ENCODE measurements around the gene GRK6.
"Not testable (repeated sequence)": the region's sequence is repeated elsewhere in the genome, so short reads cannot be mapped to it uniquely, and the experiment has no call there.

Gene GRK6

DNA sequence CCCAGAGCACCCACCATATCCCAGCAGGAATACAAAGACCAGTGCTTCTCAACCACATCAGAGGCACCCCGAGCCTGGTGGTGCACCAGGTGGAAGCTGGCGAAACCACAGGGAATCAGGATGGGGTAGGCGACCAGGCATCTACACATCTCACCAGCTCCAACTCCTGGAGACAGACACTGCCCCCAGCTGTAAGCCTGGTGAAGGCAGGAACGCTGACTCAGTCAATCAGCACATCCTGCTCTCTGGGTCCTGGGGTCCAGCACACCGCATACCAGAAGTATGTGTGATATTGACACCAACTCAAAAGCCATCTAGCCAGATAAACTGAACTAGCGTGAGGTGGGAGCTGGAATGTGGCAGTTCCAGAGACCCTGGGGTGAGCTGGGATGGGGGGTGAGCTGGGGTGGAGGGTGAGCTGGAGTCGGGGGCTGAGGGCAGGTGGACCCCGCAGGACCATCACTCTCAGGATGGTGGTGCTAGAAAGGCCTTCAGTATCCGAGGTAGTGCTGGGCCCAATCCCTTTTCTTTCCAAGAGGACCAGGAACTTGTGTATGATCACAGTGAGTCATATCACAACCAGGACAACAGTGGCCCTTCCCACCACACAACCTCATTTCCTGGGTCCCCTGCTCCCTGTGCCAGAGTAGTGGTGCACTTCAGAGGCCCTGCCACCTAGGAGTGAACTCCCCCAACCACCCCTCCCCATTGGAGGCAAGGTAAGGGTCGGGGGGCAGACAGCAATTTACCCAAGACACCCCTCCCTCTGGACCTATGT lies 44.5 kb downstream of the GRK6 start:
- DNase-seq (ENCODE audit: low spot score), result no peak

DNA sequence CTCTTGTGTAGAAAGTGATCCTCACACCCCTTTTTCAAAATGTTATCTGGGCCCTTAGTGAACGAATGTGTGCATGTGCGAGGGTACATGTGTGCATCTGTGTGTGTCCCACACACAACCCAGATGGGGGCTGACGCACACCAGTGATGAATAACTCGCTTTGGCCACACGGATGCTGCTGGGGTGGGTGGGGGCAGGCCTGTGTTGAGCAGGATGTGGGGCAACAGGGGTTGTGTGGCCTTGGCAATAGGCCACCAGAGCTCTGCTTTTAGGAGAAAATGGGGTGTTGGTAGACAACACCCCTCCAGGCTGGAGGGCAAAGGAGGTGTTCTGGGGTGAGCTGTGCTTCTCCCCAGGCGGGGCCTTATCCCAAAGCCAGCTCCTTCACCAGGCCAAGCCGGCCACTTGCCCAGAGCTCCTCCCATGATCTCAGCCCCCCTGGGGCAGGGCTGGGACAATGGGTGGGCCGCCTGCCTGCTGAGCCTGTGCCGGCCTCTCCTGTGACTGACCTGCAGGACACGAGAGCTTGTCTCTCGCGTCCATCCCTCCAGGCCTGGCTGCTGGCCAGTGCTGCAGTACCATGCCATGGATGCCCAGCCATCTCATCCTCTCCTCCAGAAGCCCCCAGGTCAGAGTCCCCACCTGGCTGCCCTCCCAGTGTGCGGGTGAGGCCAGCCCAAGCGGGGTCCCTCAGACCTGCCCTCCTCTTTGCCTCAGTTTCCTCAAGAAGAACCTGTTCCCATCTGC lies 45.3 kb downstream of the GRK6 start:
- no peak for DNase-seq (ENCODE audit: low spot score)

DNA sequence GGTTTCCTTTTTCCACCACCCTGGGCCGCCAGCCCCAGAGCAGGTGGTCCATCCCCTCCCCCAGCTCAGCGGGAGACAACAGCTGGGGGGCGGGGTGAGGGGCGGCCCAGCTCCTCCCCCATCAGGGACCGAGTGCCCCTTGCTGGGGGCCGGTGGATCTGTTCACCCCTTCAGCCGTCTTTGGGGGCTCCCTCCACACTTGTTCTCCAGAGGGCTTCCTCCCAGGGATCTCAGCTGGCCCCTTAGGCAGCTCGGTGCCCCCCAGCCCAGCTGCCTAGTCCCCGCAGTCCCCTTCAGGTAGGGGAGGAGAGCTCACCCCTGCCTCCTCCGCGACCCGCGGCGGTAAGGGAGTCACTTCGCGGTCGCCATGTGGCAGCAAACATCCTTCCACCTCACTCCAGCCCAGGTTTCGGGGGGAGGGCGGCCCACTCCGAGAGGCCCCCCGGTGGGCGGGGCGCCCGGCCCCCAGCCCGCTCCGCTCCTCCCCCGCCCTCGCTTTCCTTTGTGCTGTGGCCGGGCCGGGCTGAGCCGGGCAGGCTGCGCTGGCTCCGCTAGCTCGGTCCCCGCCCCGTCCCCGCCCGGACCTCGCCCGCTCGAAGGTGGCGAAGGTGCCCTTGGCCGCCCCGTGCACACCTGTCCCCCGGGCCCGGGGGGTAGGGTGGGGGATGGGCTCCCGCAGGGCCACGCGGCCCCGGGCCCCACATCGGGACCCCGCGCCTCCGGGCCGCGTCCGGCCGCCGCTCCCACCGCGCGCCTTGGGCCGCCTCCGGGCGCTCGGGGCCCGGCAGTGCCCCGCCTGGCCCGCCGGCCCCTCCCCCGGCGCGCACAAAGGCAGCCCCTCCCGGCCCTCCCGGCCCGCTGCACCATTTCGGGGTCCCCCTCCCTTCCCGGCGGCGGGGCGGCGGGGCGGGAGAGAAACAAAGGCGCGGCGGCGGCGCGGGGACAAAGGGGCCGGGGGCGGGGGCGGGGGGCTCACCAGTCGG lies 46.3 kb downstream of the GRK6 start:
- no peak for DNase-seq (ENCODE audit: low spot score)

DNA sequence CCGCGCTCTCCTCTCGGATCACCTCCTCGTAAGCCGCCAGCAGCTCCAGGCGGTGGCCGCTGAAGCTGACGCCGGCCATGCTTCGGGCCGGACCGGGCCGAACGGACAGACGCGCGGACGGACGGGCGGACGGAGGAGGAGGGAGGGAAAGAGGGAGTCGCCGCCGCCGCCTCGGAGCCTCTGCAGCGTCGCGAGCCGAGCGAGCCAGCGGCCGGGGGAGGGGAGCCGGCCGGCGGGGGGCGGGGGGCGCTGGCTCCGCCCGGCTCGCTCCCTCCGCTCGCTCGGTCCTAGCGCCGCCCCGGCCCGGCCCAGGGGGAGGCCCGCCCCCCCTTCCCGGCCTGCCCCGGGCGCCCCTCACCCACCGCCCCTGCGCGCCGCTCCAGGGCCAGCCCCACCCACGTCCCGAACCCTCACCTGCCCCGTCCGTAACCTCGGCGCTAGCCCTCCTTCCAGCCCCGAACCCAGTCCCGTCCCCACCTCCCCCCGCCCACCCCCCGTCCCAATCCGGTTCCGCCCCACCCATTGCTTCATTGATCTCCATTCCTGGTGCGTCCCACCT lies 47.0 kb downstream of the GRK6 start, which contains the start of gene DBN1:
Gene DBN1 (minus strand): TSS at position 192 of the 559 bp plus-strand sequence. CDS start 113 bp downstream, at position 79.
- no peak for DNase-seq (ENCODE audit: low spot score)

DNA sequence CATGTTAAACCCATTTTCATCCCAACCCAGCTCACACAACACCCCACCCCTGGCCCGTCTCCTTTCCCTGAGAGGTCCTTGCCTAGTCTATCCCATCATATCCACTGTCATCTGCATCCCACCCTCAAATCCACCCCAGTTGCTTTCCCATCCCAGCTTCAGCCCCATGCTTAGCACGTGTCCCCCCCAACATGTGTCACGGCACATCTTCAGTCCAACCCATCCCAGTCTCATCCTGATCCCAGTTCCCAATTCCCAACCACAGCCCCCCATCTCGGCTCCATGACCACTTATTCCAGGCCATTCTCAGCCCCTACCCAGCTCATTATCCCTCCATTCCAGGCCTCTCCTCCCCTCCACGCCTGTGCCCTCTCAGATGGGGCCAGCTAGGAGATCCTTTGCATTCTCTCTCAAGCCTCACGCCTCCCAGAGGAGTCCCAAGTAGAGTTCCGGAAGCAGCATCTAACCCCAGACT lies 47.6 kb downstream of the GRK6 start:
- no peak for DNase-seq (ENCODE audit: low spot score)

DNA sequence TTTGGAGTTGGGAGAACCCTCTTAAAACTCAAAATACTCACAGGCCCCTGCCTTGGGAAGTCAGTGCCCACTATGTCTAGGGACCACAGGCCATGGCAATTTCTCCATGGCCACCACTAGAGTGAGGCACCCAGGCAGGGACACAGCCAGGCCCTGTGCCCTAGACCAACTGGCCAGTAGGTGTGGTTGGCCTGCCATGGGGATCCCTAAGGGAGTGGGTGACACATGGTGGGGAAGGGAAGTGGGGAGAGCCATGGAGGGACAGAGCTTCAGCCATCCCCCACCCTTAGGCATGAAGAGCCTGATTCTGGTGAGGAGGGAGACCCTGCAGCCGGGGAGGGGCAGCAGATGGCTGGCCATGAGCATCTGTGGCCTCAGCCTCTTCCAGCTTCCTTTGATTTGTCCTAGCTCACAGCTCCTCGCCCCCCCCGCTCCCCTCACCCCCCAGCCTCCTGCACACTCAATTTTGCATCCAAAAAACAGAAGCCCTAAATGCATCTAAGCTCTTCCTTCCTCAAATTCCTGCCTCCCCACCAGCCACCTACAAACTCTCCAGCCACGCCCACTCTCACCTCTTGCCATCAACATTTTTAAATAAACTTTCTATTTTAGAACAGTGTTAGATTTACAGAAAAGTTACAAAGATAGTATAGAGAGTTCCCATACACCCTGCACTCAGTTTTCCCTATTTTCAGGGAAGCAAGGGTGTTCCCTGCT lies 48.5 kb downstream of the GRK6 start:
- no peak for DNase-seq (ENCODE audit: low spot score)

DNA sequence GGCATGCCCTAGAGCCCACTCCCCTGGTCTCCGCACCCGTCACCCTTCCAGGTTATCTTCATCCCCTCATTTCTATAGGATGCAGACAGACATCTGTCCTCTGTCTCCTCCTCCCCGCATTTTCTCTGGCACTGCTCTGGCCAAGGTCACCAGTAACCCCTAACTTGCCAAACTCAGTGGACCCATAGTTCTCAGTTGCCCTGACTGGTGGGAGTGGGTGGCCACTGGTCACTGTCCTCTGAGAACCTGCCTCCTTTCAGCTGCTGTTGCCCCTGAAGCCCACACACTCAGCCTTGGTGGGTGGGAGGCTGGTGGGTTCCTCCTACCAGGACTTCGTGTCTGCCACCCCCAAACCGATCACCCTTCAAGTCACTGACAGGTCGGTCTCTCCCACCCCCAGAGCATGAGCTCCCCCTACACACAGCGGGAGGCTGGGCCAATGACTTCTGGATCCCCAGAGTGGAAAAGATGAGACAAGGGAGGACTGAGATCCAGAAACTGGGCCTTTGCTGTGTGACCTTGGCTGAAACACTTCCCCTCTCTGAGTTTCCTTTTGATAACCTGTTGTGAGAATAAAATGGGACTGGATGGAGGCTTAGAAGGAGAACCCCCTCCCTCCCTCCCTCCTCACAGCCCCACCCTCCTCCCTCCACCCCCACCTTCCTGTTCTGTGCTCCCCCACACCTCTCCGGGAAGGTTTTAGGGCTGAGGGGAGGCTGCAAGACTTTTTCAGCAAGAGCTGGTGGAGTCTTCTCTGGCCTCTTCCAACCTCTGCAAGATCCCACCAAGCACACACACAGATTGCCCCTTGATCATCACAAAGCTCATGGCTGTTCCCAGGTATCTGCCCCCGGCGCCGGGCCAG lies 49.3 kb downstream of the GRK6 start:
- no peak for DNase-seq (ENCODE audit: low spot score)

DNA sequence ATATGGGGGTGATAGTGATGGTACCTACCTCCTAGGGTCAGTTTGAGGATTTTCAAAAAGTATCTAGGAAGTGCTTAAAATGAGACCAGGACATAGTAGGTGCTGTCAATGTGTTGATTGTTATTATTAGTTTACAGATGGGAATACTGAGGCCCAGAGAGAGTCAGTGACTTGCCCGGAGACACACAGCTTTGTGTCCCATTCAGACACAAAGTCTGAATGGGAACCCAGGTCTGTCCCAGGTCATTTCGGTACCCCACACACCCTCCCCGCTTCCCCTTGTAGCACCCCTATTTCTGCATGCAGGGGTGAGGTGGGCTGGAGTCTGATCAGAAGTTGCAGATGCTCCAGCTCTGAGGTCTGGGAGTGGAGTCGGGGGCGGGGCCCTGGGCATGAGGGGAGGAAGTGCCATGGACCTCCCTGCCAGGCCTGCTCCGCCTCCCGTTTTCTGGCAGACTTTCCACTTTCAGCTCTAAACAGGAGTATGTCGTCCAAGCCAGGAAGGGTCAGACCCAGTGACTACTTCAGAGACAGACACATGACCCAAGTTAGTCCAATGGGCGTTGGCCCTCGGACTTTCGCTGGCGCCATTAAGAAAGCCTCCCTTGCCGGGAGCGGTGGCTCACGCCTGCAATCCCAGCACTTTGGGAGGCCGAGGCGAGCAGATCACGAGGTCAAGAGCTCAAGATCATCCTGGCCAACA lies 50.2 kb downstream of the GRK6 start:
- DNase-seq (ENCODE audit: low spot score), result no peak

DNA sequence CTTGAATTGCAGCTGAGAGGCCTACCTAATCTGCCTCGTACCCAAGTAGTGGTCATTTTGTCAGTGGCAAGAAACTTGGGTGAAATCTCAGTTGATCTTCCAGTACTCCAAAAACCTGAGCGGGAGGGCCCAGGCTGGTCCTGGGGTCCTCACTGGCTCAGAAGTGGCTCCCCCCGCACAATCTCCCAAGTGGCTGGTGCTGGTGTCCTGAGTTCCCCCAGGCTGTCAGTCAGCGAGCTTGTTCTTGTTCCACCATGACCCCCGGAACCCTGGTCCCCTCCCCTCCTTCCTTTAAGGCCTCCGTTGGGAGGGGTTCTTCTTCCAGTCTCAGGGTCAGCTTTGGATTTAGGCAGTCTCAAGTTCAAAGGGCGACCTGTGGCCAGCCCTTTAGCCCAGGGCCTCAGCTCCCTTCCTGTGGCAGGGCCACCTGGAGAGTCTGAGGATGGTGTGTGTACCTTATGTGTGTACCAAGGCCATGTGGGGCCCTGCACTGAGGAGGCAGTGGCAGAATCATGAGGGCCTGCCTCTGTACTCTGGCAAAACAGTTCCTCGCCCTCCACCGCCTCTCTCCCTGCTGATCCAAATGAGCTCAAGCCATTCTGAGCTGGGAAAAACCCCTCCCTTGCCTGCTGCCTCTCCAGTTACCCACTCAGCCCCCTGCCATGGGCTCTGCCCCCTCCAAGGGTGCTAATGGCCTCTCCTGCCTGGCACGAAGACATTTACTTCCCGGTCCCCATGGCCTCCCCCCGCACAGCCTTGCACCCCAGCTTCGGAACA lies 51.4 kb downstream of the GRK6 start:
- no peak for DNase-seq (ENCODE audit: low spot score)

DNA sequence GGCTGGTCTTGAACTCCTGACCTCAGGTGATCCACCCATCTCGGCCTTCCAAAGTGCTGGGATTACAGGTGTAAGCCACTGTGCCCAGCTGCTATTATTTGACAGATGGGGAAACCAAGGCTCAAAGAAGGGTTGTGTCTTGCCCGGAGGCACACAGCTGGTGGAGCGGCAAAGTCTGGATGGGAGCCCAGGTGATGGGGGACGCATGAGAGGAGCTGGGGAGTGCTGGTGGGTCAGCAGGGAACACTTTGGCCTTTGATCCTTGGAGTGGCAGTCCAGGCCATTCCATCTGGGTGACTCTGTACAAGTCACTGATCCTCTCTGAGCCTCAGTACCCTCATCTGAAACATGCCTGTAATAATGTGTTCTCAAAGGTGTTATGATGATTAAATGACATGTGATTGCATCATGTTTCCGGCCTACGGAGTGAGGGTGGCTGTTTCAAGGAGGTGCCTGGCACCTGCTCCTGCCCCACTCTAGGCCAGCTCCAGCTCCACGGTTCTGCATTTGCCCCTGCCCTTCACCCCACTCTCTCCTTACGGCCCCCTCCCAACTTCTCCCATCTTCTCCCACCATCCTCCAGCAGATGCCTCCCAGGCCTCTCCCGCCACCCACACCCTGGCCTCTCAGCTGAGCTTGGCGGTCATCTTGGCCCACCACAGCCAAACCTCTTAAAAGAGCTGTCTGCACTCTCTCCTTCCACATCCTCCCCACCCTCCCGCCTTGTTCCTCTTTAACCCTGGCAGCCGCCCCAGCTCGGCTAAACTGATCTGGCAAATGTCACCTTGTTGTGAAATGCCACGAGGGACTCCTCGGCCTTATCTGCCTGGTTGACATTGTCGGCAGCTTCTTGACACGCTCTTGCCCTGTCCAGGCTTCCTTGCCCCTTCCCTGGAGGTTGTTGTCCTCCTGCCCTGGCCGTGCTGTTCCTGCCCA lies 52.5 kb downstream of the GRK6 start:
- peak; percentile 55 for DNase-seq (ENCODE audit: low spot score)

DNA sequence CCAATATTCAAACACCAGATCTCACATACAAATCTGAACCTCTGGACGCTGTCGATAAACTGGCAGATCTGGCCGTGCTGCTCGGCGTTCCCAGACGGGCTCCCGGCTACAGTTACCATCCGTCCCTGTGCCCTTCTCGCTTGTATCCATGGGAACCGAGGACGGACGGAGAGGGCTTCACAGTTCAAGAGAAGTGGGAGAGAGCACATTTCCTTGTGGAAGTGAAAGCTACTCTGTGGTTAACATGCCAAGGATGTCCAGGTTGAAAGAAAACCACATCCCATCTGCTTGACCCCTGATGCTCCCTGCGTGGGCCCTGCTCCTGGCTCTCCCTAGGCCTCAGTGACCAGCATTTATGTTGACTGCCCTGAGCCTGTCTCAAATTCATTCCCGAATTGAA lies 53.3 kb downstream of the GRK6 start:
- no peak for DNase-seq (ENCODE audit: low spot score)

DNA sequence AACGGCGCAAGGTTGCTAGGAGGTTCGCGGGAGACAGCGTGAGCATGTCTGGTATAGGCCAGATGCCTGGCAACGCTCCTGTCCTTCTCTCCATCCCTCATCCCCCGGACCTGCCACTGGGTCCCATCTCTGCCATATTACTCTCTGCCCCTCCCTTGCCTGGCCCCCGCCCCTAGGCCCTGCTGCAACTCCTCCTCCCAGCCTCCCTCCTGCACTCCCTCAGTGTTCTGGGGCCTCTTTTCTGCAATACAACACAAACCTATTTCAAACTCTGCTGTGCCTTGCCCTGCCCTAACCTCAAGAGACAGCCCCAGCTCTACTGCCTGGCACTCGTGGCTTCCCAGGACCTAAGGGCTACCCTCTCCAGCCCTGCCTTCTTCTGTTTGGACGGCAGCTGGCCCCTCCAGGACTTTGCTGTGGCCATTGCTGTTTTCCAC lies 55.9 kb downstream of the GRK6 start:
- DNase-seq (ENCODE audit: low spot score), result no peak

DNA sequence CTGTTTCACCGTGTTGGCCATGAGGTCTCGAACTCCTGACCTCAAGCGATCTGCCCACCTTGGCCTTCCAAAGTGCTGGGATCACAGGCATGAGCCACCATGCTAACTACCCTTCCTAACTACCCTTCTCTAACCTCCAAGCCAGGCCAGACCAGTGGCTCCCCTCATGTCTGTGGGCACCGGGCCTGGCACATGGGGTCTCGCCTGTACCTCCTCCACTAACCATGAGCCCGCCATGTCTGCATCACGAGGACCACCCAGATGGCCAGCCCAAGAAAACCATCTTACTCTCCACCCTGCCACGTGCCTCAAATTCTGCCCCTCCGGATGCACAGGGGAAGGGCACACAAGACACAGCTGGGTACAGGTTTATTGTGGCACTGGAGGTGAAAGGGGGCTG lies 56.6 kb downstream of the GRK6 start:
- no peak for DNase-seq (ENCODE audit: low spot score)

DNA sequence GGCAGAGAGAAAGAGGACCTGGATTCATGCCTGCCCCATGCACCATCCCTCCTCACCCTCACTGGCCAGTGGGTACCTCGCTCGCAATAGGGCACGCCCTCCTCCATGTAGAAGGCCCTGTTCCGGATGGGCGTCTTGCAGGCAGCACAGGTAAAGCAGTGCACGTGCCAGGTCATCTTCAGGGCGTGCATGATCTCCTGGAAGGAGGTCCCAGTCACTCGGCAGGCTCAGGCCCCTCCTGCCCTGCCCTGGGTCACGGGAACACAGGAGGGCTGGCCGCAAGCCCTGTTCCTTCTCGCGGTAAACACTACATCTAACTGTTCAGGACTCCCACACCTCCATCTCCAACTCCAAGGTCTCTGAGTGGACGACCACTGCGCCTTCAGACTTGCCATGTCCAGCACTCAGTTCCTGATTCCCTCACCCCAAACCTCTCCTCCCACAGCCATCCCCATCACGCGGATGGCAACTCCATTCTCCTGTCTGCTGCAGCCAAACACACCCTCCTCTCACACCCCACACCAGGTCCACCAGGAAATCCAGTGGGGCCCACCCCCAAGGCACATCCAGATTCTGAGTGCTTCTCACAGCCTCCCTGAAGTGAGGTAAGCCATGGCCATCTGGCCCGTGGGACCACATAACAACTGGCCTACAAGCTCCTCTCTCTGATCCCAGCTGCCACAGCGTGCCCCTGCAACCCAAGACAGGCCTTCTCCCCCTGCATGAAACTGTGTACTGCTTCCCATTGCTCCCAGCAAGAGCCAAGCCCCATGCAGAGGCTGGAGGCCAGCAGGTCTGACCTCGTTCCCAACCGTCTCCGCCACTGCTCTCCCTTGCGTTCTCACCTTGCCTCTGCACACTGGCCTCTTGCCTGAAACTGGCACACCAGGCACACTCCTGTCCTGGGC lies 57.8 kb downstream of the GRK6 start:
- DNase-seq (ENCODE audit: low spot score), result no peak

DNA sequence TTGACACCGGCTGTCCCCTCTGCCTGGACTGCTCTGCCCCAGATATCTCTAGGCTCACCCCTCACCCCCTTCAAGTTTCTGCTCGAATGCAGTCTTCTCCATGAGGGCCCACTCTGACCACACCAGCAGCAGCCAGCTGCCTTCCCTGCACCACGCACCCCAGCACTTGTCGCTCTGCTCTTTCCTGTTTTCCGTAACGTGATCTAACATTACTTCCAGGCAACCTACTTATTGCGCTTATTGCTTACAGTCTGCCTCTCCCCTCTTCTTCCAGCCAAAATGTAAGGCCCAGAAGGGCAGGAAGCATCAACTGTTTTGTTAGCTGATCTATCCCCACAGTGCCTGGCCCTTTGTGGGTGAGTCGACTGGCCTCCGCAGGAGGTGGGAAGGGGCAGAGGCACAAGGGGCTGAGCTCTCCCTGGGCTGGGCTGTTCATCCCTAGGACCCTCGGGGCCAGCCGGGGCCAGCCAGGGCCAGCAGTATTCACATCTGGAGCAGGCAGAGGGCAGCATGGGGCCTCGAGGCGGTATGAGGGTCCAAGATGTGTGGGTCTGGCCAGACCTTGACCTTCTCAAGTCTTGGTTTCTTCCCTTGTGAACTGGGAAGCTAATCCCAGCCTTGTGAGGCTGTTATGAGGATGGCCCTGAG lies 58.5 kb downstream of the GRK6 start:
- no peak for DNase-seq (ENCODE audit: low spot score)

DNA sequence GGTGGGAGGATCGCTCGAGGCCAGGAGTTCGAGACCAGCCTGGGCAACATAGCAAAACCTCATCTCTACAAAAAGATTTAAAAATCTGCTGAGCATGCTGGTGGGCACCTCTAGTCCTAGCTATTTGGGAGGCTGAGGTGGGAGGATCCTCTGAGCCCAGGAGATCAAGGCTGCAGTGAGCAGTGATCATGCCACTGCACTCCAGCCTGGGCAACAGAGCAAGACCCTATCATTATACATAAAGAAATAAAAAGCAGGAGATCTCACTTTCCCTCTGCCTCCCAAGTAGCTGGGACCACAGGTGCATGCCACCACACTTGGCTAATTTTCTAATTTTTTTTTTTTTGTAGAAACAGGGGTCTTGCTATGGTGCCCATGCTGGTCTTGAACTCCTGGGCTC lies 59.3 kb downstream of the GRK6 start:
- not testable (repeated sequence) for DNase-seq (ENCODE audit: low spot score)

All from pons (tissue), 1 donor.